LNCaP clone FGC (cell line): ENCODE data around the gene CELF1.

Experiments used
- DNase-seq: peaks from one replicate; pipeline ENCODE4 v3.0.0-alpha.2; 2011; ENCODE audit warnings: low read depth
- H3K4me3 ChIP-seq: 2 replicates; pipeline ENCODE4 v1.5.1; 2011; ENCODE audit warnings: mild to moderate bottlenecking, low read depth, low read length, control low read depth
- TF ChIP-seq, protein P1 (sequence below): IDR thresholded peaks from 2 replicates; pipeline ENCODE4 v1.5.1; 2012; ENCODE audit warnings: mild to moderate bottlenecking; ENCODE audit not compliant: control insufficient read depth, insufficient read depth; ENCODE audit errors: extremely low read depth

The CELF1 gene

DNA sequence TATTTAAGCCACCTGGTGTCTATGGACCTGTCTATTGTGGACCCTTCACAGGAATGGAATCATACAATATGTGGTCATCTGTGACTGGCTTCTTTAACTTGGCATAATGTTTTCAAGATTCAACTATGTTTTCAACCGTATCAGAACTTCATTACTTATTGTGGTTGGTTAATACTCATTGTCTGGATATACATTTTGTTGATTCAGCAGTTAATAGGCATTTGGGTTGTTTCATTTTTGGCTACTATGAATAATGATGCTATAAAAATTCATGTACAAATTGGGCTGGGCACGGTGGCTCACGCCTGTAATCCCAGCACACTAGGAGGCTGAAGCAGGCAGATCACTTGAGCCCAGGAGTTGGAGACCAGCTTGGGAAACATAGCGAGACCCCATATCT lies 101.5 kb downstream of the CELF1 start:
- H3K4me3 ChIP-seq, result no peak overlapping the region
- TF ChIP-seq, protein P1, sequence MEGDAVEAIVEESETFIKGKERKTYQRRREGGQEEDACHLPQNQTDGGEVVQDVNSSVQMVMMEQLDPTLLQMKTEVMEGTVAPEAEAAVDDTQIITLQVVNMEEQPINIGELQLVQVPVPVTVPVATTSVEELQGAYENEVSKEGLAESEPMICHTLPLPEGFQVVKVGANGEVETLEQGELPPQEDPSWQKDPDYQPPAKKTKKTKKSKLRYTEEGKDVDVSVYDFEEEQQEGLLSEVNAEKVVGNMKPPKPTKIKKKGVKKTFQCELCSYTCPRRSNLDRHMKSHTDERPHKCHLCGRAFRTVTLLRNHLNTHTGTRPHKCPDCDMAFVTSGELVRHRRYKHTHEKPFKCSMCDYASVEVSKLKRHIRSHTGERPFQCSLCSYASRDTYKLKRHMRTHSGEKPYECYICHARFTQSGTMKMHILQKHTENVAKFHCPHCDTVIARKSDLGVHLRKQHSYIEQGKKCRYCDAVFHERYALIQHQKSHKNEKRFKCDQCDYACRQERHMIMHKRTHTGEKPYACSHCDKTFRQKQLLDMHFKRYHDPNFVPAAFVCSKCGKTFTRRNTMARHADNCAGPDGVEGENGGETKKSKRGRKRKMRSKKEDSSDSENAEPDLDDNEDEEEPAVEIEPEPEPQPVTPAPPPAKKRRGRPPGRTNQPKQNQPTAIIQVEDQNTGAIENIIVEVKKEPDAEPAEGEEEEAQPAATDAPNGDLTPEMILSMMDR, result no peak
- no peak for DNase-seq

DNA sequence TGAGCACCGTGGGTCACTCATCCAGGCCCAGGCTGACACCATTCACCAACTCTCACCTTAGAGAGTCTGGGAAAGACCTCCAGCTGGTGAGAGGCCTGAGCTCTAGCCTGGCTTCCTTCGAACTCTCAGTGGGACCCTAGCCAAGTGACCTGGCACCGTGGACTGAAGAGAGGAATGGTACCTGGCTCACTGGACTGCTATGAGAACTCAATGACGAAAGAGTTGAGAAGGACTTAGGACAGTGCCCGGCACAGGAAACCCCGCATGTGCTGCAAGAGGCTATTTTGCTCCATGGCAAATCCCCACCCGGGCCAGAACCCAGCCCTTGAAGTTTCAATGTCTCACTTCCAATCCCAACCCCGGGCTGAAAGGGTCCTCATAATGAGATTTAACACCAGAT lies 103.4 kb downstream of the CELF1 start:
- no peak for DNase-seq
- TF ChIP-seq, protein P1, result no peak
- no peak overlapping the region for H3K4me3 ChIP-seq

DNA sequence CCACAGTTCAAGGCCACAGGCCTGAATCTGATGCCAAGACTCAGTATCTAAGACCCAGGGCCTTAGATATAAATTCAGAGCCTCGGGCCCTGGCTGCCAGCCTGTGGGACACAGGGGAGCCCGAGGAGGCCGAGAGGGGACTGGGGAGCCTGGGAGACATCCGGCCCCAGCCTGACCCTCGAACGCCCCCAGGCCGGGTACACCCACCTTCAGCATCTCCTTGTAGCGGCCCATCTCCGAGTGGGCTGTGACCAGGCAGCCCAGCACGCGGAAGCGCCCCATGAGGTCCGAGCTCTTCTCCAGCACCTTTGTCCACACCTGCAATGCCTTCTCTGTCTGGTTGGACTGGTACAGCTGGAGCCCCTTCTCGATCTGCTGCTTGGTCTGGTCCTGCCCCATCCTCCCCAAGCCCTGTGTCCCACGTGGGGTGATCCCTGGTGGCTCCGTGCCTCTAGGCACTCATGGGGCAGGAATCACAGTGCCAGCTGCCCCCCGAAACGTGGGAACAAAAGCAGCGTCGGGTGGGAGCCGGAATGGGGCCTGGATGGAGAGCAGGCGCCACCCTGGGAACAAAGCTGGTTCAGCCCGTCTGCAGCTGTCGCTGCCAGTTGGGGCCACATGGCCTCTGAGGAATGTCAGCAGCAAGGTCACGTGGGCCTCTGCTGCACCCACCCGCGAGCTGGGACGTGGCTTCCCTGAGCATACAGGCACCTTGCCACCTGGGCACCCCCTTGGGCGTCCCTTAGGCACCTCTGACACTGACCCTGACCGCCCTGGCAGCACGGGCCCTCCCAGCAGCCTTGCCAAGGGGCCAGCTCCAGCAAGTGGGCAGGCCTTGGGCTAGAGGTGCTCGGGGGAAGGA lies 104.1 kb downstream of the CELF1 start, which contains the start of gene RAPSN:
Gene RAPSN, minus strand, starts transcription at position 571 of the 862 bp plus-strand sequence. Its CDS starts 172 bp downstream, at position 399.
- TF ChIP-seq, protein P1, result no peak
- no peak for DNase-seq
- no peak within 1 kb of the TSS for H3K4me3 ChIP-seq

DNA sequence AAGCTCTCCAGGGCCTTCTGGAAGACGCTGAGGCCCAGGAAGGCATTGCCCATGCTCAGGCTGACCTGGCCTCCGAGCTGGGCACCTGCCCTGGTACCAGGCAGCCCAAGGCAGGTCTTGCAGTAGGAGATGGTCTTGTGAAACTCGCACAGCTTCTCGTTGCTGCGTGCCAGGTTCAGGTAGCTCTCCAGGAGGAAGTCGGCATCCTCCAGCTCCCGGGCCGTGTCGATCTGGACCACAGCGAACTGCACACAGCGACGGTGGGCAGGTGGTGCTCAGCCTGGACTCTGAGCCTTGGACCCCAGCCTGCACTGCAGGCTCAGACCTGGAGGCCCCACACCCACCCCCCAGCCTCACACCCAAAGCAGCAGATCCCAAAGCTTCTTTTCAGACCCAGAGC lies 105.0 kb downstream of the CELF1 start:
- TF ChIP-seq, protein P1, result no peak
- H3K4me3 ChIP-seq, result no peak overlapping the region
- DNase-seq, result no peak

DNA sequence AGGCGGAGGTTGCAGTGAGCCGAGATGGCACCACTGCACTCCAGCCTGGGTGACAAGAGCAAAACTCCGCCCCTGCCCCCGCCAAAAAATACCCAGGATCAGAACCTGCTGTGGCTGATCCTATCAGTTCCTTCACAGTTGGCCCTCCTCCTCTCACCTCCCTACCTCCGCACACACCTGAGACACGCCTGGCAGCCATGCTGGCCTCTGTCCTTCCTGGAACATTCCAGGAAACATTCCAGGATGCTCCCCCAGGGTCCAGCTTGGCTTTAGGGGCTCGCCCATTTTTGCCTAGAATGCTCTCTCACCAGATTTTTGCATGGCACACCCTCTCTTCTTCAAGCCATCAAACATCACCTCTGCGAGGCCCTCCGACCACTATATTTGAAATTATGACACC lies 106.1 kb downstream of the CELF1 start:
- no peak for DNase-seq
- no peak overlapping the region for H3K4me3 ChIP-seq
- TF ChIP-seq, protein P1, result no peak

DNA sequence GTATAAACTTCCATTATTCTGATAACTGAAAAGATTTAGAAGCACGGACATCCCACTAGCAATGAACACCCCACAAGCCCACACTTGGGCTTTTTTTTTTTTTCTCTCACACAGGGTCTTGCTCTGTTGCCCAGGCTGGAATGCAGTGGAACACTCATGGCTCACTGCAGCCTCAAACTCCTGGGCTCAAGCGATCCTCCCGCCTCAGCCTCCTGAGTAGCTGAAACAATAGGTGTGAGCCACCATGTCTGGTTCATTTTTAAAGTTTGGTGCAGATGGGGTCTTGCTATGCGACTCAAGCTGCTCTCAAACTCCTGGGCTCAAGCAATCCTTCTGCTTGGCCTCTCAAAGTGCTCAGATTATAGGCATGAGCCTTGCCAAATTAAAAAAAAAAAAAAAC lies 107.1 kb downstream of the CELF1 start:
- TF ChIP-seq, protein P1, result no peak
- no peak overlapping the region for H3K4me3 ChIP-seq
- DNase-seq, result no peak
